Adipose tissue (tissue), 3 donors: ENCODE measurements around the gene PTF1A. TPM values are rescaled to one million over a fixed set of nuclear protein-coding genes. Genes with fewer than 3 reads are reported as not detected.

Source experiments
- H3K27ac ChIP-seq: one replicate; pipeline ENCODE4 v1.5.1; 2013; ENCODE audit warnings: low read depth, low read length
- WGBS, 3 donors: extraction: QIAGEN DNeasy Blood & Tissue Kit; methylation state at CpG; one replicate each; pipeline ENCODE4 v1.1.7; 2013; 5-methylcytosine and 5-hydroxymethylcytosine counted together
- polyA plus RNA-seq, 3 donors: library from polyadenylated mRNA; stranded (reverse); fragments of 200-250 nt; gene quantifications; one replicate each; pipeline ENCODE4 v1.2.3, GENCODE V29; 2013
- donor health status: healthy with polysubstance abuse.
- donor health status: Bipolar disorder and iron deficiency.
- donor health status: healthy.

PTF1A gene
- polyA plus RNA-seq, 3 donors: 16.2 TPM; not detected in 2

DNA sequence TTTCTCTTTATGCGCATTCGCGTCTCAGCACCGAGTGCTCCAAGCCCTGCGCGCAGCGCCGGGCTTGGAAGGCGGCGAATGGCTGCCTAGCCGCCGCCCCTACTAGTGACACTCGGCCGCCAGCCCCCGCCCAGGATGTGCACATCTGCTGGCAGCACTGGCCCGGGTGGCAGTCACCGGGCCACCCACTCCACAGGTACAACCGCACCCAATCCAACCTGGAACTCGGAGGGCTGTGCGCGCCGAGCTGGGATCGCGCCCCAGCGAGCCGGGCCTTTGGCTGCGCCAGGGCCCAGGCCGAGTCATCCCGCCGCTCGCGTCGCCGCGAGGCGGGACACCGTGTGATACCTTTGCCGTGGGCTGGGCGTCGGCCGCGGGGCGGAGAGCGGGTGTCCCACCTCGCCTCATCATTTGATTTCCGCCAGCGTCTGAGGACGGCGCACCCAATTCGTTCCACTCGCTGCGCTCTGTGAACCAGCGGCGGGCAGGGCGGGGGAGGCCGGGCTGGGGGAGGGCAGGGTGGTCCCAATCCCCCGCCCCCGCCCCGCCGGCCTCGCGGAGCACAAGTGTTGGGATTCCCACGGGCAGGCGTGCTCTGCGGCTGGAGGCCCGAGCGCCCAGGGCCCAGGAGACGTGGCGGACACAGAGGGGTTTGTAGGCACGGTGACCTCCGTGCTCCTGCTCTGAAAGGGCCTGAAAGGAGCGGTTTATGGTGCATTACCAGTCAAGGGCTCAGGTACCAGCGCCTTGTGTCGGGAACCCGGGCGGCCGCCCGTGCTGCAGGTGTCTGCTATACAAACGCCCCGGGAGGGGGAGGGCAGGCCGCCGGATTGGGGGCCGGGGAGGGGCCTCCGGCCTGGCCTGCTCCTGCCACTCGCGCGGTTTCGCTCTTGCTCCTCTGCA, 17.8 kb upstream of the PTF1A start:
- 2 to 3% (median 3%) methylated on average over 86 to 88 of the region's 88 CpGs for WGBS, 3 donors
- H3K27ac ChIP-seq: no peak overlapping the region

DNA sequence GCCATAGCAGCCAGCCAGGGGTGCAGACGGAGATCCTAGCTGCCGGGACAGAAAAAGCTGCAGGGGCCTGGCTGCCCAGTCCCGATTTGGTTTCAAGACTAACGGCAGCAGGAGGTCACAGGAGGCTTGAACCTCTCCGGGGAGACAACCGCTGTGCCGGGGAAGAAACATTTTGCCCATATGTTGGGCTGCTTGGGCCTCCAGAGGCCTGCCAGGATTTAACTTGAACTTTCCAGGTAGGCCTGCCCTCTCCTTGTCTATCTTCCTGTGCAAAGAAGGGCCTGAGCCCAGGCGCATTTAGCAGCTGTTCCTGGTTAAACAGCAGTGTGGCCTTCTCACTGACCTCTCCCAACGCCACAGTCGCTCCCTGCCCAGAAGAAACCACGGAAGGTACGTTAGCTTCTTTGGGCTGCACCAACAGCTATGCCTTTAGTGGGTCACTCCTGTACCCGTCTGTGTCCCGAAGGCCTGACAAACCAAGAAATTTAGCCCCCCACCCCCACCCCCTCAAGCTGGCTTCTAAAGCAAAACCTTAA, 17.1 kb upstream of the PTF1A start:
- H3K27ac ChIP-seq: no peak overlapping the region
- 16 to 19% (median 16%) methylated on average over 14 of the region's 14 CpGs for WGBS, 3 donors

DNA sequence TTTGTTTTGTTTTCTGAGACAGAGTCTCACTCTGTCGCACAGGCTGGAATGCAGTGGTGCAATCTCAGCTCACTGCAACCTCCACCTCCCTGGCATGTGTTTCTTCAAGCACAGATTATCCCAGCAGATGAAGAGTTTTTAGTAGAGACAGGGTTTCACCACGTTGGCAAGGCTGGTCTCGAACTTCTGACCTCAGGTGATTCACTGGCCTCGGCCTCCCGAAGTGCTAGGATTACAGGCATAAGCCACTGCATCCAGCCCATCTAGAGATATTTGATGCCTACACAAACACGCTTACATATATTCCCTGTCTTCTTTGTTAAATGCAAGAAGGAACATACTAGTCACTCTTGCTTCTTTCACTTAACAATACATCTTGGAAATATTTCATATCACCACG, 5.9 kb upstream of the PTF1A start:
- H3K27ac ChIP-seq: no peak overlapping the region
- 19 to 59% (median 45%) methylated on average over 7 of the region's 7 CpGs for WGBS, 3 donors

DNA sequence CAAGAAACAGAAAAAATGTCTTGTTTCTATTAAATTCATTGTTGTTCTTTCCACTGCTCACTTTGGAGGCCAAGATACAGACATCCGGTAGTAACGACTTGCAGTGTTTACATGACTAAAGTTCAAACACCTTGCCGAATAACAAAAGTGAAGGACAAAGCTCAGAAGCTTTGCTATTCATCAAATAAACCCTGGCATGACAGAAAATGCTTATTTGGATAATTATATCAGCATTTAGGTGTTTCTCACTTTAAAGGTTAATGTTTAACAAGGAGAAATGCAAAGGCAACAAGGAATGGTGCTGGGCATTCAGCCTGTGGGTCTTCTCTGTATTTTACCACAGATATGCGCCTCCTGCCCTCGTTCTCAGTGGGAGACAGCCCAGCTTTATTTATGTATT, 5.4 kb upstream of the PTF1A start:
- no peak overlapping the region for H3K27ac ChIP-seq
- WGBS, 3 donors: 5 to 24% (median 15%) methylated on average over 5 of the region's 5 CpGs

DNA sequence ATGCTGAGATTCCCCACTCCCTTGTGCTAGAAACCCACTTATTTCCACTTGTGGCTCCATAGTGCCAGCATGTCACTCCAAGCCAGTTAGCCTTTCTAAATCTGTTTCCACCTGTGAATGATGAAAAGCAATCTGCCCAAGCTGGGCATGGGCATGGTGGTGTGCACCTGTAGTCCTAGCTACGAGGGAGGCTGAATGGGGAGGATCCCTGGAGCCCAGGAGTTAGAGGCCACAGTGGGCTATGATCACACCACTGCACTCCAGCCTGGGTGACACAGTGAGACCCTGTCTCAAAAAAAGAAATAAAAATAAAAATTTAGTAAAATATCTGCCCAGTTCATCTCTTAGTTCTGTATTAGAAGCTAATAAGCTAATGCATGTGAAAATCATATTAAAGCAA, 5.0 kb upstream of the PTF1A start:
- 28 to 90% (median 60%) methylated on average over 1 of the region's 1 CpG for WGBS, 3 donors
- no peak overlapping the region for H3K27ac ChIP-seq

DNA sequence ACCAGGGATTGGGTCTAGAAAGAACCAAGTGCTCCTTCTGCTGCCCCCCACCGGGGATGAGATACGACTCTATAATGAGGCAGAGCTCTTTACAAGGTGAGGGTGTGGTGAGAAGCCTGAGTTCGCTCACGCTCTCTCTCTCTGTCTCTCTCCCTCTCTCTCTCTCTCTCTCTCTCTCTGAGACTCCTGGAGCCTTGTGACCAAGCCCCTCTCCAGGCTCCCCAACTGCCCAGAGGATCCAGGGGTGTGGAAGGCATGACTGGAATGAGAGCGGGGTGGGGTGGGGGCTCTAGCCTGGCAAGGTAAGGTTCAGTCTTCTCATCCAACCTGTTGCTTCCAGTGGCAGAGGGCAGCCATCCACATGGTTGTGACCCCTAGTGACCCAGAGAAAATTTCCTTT, 3.1 kb upstream of the PTF1A start:
- 16 to 23% (median 21%) methylated on average over 5 of the region's 5 CpGs for WGBS, 3 donors

DNA sequence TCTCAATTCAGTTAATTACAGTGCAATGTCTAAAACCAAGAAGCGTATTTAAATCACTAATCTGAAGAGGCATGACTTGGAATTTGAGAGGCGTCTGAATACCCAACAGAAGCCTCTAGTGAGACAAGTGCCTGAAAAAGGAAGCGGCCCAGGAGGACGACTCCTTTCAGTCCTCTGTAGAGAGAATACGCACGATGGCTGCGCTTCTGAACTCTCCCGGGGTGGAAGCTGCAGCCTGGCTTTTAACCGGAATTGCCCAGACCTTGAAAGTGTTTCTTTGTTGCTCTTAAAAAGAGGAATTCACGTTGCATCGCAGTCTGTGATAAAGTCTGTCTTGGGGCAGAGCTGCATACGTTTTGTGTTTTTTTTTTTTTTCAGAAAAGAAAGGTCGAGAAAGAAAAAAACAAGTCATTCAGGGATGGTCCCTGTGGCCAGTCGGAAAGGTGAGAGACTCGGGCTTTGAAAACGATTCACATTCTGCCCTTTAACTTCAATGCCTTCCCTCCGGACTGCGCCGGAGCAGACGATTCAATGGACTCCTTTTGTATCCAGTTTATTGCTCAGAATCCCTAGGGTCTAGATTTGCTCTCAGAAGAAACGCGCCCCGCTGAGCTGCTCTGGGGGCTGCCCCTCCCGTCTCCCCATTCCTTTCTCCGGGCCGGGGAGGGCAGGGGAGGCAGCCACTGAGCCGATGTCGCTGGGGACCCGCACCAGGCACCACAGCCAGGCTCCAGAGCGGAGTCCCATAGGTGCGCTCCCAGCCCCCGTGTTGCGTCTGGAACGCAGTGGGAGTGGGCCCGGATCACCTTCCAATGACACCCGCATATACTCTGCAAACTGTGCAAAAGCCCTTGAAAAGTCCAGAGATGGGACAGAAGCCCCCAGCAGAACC, 994 bp upstream of the PTF1A start:
- no peak overlapping the region for H3K27ac ChIP-seq
- WGBS, 3 donors: 2 to 4% (median 3%) methylated on average over 36 of the region's 36 CpGs

More for the DNA sequence above, 3.1 kb upstream of the PTF1A start:
- no peak overlapping the region for H3K27ac ChIP-seq

DNA sequence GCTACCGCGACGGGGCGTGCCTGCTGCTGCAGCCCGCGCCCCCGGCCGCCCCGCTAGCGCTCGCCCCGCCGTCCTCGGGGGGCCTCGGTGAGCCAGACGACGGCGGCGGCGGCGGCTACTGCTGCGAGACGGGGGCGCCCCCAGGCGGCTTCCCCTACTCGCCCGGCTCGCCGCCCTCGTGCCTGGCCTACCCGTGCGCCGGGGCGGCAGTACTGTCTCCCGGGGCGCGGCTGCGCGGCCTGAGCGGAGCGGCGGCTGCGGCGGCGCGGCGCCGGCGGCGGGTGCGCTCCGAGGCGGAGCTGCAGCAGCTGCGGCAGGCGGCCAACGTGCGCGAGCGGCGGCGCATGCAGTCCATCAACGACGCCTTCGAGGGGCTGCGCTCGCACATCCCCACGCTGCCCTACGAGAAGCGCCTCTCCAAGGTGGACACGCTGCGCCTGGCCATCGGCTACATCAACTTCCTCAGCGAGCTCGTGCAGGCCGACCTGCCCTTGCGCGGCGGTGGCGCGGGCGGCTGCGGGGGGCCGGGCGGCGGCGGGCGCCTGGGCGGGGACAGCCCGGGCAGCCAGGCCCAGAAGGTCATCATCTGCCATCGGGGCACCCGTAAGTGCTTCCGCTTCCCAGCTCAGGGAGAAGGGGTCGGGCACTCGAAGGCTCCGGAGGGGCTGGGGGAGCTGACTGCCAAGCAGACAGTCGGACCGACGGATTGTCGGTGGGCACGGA, 761 bp downstream of the PTF1A start:
- 1 to 3% (median 3%) methylated on average over 77 to 100 of the region's 100 CpGs for WGBS, 3 donors
- no peak overlapping the region for H3K27ac ChIP-seq

DNA sequence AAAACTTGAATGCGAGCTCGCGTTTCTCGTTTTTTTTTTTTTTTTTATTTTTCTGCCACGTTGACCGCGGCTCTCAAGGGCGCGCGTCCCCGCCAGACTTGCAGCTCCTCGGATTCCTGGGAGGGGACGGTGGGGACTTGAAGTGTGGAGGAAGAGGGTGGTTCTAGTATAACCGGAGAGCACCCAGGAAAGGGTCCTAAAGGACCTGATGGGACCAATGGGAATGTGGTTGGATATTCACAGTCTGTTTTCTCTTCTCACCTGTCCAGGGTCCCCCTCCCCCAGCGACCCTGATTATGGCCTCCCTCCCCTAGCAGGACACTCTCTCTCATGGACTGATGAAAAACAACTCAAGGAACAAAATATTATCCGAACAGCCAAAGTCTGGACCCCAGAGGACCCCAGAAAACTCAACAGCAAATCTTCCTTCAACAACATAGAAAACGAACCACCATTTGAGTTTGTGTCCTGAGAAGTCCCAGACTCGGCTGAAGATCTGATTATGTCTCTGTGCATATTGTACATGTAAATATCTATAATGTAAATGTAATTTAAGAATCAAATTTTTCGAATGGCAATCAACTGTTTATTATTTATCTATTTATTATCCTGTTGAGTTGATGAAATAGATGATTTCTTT, 1.4 kb downstream of the PTF1A start:
- 4 to 8% (median 5%) methylated on average over 19 of the region's 19 CpGs for WGBS, 3 donors
- H3K27ac ChIP-seq: no peak overlapping the region

DNA sequence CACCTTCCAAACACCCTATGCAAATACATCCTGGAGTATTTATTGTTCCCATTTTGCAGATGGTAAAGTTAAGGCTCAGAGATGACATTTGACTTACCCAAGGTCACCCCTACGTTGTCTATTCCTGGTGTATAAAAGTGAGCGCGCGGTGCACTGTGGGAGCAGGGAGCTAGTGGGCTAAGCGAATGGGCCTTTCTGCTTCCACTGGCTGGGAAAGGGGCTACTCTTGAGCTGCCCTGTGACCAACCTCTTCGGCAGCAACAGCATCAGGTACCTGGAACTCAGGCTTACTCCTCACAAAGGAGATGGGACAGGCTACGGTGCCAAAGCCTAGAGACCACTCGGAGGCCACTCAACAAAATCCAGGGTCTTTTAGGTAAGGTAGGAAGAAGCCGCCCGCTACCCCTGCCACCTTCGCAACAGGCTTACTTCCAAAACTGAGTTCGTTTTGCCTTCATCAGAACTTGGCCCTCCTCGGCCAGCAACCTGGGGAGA, 2.4 kb downstream of the PTF1A start:
- no peak overlapping the region for H3K27ac ChIP-seq
- WGBS, 3 donors: 8 to 20% (median 14%) methylated on average over 13 of the region's 13 CpGs

DNA sequence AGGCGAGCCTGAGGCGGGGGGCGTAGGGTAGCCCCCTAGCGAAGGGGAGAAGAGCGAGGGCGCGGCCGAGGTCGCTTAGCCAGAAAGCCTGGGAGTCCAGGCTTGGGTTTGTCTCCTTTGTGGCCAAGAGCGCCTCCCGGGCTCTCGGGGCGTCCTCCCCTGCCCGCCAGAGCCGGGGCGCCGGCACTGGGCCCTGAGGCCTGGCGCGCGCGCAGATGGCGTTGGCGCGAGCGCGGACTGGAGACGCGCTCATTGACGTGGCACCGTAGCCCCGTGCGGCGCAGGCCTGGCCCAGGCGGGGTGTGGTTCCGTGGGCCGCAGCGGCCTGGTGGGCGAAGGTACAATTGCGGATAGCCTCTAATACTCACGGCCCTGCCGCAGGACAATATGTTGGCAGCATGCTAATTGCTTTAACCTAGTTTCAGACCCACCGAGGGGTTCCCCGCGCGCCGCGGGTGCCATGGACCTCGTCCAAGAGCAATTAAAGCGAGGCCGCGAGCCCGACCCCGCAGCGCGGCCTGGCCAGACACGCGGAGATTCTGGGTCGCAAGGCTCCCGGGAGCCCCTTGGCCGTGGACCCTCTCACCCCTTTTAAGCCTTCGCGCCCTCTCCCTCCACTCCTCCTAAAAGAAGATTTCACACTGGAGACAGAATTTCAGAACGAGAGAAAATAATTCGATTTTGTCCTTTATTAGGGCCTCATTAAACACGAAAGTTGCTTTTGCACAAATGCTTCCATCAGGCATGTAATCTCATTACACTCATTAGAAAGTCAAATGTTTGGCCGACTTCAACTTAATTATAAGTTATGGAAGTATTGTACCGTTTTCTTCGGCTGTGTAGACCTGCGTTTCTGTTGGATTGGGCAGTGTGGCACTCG, 3.1 kb downstream of the PTF1A start:
- 4 to 16% (median 5%) methylated on average over 62 to 70 of the region's 70 CpGs for WGBS, 3 donors
- no peak overlapping the region for H3K27ac ChIP-seq

DNA sequence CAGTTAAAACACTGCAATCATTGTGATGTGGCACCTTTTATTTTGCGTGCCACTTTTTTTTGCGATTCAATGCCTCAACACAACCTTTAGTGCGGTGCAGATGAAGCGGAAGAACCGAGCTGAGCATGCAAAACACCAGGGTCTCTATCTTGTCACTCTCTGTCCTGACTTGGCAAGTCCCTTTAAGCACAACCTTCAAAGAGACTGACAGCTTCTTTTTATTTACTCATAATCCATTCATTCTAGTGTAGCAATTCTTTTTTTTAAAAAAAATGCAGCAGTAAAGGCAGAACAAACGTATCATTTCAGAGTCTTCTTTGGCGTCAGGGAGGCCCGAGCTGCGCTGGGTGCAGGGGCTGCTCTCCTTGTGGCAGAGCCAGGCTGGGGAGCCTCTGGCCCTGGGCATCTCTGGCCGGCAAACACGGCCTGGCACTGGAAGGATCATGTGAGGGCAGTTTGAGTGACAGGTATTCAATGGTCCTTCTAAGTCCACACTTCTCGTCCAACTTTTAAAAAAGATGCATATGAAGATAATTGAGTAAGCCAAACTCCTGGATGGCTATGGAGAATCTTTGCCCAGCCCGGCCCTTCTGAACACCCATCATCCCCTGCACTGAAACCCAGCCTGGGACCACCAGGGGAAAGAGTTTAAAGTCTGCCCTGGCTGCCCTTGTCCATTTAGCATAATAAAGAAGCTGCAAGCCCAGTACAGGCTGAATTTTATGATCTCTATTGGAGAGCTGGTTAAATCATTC, 3.9 kb downstream of the PTF1A start:
- WGBS, 3 donors: 5 to 26% (median 6%) methylated on average over 13 of the region's 13 CpGs
- no peak overlapping the region for H3K27ac ChIP-seq

DNA sequence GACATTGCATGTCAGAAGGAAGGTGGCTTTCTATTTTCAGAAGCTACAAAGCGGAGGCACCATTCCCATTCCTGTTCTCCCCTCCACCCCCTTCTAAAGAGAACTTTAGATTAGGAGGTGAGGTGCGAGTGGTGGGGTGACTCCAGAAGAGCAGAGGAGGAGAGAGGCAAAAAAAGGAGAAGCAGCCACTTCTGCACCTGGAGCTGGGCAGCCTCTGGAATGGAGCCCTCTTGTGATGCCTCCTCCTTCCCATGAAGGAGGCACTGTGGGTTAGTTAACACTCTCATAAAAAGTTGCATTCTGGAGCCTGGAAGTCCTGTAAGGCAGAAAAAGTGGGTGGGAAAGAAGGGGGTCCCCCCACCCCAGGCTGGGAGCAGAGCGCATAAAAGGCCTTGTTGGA, 4.8 kb downstream of the PTF1A start:
- no peak overlapping the region for H3K27ac ChIP-seq
- 8 to 54% (median 13%) methylated on average over 3 of the region's 3 CpGs for WGBS, 3 donors

DNA sequence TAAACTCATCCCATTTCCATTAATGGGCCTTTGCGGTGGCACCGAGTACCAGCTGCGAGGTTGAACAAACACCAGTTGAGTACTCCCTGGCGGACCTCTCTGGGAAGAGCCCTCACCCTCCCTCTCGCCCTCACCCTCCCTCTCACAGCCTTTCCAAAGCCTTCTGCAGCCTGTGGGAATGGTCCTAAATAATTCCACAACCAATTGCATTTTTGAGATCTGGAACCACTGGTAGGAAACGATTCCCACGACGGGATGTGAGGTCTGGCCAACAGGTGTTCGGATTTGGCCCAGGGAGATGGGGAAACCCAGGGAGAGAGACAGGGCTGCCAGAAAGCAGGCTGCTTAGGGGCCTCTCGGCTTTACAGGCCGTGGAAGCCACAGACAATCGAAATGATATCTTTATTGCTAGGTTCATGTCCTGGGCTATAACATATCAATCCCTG, 5.3 kb downstream of the PTF1A start:
- no peak overlapping the region for H3K27ac ChIP-seq
- 4 to 14% (median 8%) methylated on average over 12 of the region's 12 CpGs for WGBS, 3 donors

DNA sequence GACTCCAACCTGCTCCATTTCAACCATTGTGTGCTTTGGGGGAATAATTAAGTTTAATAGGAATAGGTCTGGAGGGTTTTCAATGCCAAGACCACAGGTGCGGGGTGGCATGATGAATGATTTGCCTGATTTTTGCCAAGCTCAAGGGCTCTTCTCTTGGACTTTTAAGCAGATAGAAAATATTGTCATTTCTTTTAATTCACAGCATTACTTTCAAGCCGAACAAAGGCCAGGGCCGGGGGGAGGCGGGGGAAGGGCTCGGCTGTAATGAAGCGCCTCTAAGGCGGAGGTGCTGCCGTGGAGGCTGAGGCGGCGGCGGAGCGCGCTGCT, 6.5 kb downstream of the PTF1A start:
- 0 to 3% (median 2%) methylated on average over 13 of the region's 13 CpGs for WGBS, 3 donors
- H3K27ac ChIP-seq: no peak overlapping the region
